Panc1 (cell line): ENCODE data around the gene PAXIP1. TPM values are rescaled to one million over a fixed set of nuclear protein-coding genes. Genes with fewer than 3 reads are reported as not detected.

ENCODE experiments used
- ATAC-seq: fragments of 200-7000 bp; cut with Tn5 transposase; 2 replicates; pipeline ENCODE4 v1.9.1; 2020; ENCODE audit warnings: mild to moderate bottlenecking, moderate library complexity
- BruUV-seq: library from RNA; stranded (reverse); fragments of 400-500 nt; replicated peaks from 2 replicates; lab custom pipeline; 2021; lab: Mats Ljungman, UMichigan
- CTCF ChIA-PET: fragments of 300-600 bp; sonication (Branson Sonifier 250); formaldehyde crosslinking; loops from one replicate; lab custom pipeline; 2022; ENCODE audit warnings: antibody characterized with exemption; lab: Charles Lee
- POLR2A ChIA-PET: fragments of 300-600 bp; sonication (Branson Sonifier 250); formaldehyde crosslinking; loops from one replicate; lab custom pipeline; 2022; ENCODE audit warnings: antibody characterized with exemption; lab: Charles Lee
- DNase-seq: peaks from one replicate; pipeline ENCODE4 v3.0.0-alpha.2; 2010; ENCODE audit warnings: low read depth, low spot score
- H3K27ac ChIP-seq: 2 replicates; pipeline ENCODE4 v1.5.1; 2011; ENCODE audit warnings: mild to moderate bottlenecking, low read length, inconsistent platforms
- H3K27me3 ChIP-seq: fragments of 200-500 bp; sonication (Bioruptor generic); 2 replicates; pipeline ENCODE4 v1.6.0; 2014; ENCODE audit warnings: low read length, inconsistent platforms; ENCODE audit not compliant: control insufficient read depth, insufficient read depth
- H3K36me3 ChIP-seq: fragments of 200-500 bp; sonication (Bioruptor generic); 2 replicates; pipeline ENCODE4 v1.5.1; 2014; ENCODE audit warnings: inconsistent platforms, mild to moderate bottlenecking, low read length, moderate library complexity; ENCODE audit not compliant: control insufficient read depth, insufficient read depth
- H3K4me1 ChIP-seq: 2 replicates; pipeline ENCODE4 v1.5.1; 2011; ENCODE audit warnings: inconsistent platforms, mild to moderate bottlenecking, low read length, moderate library complexity; ENCODE audit not compliant: control insufficient read depth, insufficient read depth
- H3K4me3 ChIP-seq, 2 experiments: 2 replicates each; pipeline ENCODE4 v1.5.1; 2011 to 2012; ENCODE audit warnings: low read depth in 2 of 2, low read length in 2 of 2, mild to moderate bottlenecking in 2 of 2, inconsistent platforms in 1 of 2, moderate library complexity in 1 of 2
- H3K9me3 ChIP-seq: fragments of 200-500 bp; sonication (Bioruptor generic); 2 replicates; pipeline ENCODE4 v1.5.1; 2014; ENCODE audit warnings: low read depth, mild to moderate bottlenecking, inconsistent platforms, low read length, moderate library complexity; ENCODE audit not compliant: control insufficient read depth, insufficient read depth
- POLR2AphosphoS5 ChIP-seq: IDR thresholded peaks from 2 replicates; pipeline ENCODE4 v1.6.1; 2012; ENCODE audit warnings: mild to moderate bottlenecking, low read depth, low read length, moderate library complexity
- SIN3A ChIP-seq: IDR thresholded peaks from 2 replicates; pipeline ENCODE4 v1.6.1; 2012; ENCODE audit warnings: low read depth, mild to moderate bottlenecking, low read length, moderate library complexity, borderline replicate concordance; ENCODE audit not compliant: insufficient read depth
- TCF7L2 ChIP-seq: IDR thresholded peaks from 2 replicates; pipeline ENCODE4 v1.6.1; 2011; ENCODE audit warnings: mild to moderate bottlenecking, low read depth, low read length, inconsistent platforms
- in situ Hi-C: cut with HindIII; loops from 2 replicates; pipeline ENCODE4 v1.10.0; 2016; ENCODE audit warnings: low sequenced_read_pairs, low pct_unique_long_range_greater_than_20kb
- intact Hi-C: fragments of 100-400 bp; cut with micrococcal nuclease; formaldehyde crosslinking; loops from one replicate; pipeline ENCODE4 v1.10.0; 2022; ENCODE audit not compliant: unreplicated experiment
- total RNA-seq: library from RNA; stranded (reverse); gene quantifications from one replicate; pipeline ENCODE4 v1.2.1, GENCODE V29; 2021; ENCODE audit not compliant: unreplicated experiment
- TF ChIP-seq, protein P1 (sequence below): fragments of 450-650 bp; IDR thresholded peaks from 2 replicates; pipeline ENCODE4 v1.5.1; 2017; ENCODE audit warnings: mild to moderate bottlenecking
- TF ChIP-seq, protein P2 (sequence below), 2 experiments: IDR thresholded peaks; 2 replicates each; pipeline ENCODE4 v1.6.1; 2011 to 2012; ENCODE audit warnings: low read depth in 2 of 2, control low read depth in 1 of 2, low read length in 1 of 2, mild to moderate bottlenecking in 1 of 2, moderate library complexity in 1 of 2; ENCODE audit not compliant: insufficient read depth in 1 of 2

Gene PAXIP1
- total RNA-seq, 1 experiment from 2014 or later: 27.3 TPM

- DNase-seq (no peak), ATAC-seq (no peak)
- in situ Hi-C loops: no loop called here
- no peak overlapping the region for H3K27ac ChIP-seq
- no peaks in the 10 kb centered on the region for H3K9me3 ChIP-seq
- no peaks in the 10 kb centered on the region for H3K4me1 ChIP-seq
- H3K4me3 ChIP-seq: no peak overlapping the region
- TF ChIP-seq, protein P1, sequence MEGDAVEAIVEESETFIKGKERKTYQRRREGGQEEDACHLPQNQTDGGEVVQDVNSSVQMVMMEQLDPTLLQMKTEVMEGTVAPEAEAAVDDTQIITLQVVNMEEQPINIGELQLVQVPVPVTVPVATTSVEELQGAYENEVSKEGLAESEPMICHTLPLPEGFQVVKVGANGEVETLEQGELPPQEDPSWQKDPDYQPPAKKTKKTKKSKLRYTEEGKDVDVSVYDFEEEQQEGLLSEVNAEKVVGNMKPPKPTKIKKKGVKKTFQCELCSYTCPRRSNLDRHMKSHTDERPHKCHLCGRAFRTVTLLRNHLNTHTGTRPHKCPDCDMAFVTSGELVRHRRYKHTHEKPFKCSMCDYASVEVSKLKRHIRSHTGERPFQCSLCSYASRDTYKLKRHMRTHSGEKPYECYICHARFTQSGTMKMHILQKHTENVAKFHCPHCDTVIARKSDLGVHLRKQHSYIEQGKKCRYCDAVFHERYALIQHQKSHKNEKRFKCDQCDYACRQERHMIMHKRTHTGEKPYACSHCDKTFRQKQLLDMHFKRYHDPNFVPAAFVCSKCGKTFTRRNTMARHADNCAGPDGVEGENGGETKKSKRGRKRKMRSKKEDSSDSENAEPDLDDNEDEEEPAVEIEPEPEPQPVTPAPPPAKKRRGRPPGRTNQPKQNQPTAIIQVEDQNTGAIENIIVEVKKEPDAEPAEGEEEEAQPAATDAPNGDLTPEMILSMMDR: no peak
- TF ChIP-seq POLR2AphosphoS5 (no peak), SIN3A (no peak), TCF7L2 (no peak)
- TF ChIP-seq, protein P2, sequence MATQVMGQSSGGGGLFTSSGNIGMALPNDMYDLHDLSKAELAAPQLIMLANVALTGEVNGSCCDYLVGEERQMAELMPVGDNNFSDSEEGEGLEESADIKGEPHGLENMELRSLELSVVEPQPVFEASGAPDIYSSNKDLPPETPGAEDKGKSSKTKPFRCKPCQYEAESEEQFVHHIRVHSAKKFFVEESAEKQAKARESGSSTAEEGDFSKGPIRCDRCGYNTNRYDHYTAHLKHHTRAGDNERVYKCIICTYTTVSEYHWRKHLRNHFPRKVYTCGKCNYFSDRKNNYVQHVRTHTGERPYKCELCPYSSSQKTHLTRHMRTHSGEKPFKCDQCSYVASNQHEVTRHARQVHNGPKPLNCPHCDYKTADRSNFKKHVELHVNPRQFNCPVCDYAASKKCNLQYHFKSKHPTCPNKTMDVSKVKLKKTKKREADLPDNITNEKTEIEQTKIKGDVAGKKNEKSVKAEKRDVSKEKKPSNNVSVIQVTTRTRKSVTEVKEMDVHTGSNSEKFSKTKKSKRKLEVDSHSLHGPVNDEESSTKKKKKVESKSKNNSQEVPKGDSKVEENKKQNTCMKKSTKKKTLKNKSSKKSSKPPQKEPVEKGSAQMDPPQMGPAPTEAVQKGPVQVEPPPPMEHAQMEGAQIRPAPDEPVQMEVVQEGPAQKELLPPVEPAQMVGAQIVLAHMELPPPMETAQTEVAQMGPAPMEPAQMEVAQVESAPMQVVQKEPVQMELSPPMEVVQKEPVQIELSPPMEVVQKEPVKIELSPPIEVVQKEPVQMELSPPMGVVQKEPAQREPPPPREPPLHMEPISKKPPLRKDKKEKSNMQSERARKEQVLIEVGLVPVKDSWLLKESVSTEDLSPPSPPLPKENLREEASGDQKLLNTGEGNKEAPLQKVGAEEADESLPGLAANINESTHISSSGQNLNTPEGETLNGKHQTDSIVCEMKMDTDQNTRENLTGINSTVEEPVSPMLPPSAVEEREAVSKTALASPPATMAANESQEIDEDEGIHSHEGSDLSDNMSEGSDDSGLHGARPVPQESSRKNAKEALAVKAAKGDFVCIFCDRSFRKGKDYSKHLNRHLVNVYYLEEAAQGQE (IDR thresholded peaks at IDR 0.05; ENCODE audit: insufficient read depth in 1 of 2, low read depth in 2 of 2, low read length in 1 of 2): no peak
- POLR2A ChIA-PET: no interaction called here
- no peaks in the 10 kb centered on the region for H3K27me3 ChIP-seq
- intact Hi-C loops: no loop called here
- H3K36me3 ChIP-seq: no peaks in the 10 kb centered on the region
- CTCF ChIA-PET: no interaction called here
- no TSS peak for BruUV-seq
Observed at GRCh38 chr7:155027879-155028278, 25.0 kb upstream of the PAXIP1 start.

- H3K4me3 ChIP-seq: no peak overlapping the region
- in situ Hi-C loops (no loop called here), intact Hi-C loops (no loop called here)
- ATAC-seq: no peak
- BruUV-seq: no TSS peak
- CTCF ChIA-PET: no interaction called here
- no peaks in the 10 kb centered on the region for H3K9me3 ChIP-seq
- POLR2A ChIA-PET: no interaction called here
- no peaks in the 10 kb centered on the region for H3K4me1 ChIP-seq
- no peak overlapping the region for H3K27ac ChIP-seq
- DNase-seq: no peak
- no peaks in the 10 kb centered on the region for H3K27me3 ChIP-seq
- H3K36me3 ChIP-seq: no peaks in the 10 kb centered on the region
- TF ChIP-seq TCF7L2 (no peak), SIN3A (no peak), POLR2AphosphoS5 (no peak)
- TF ChIP-seq, protein P2 (IDR thresholded peaks at IDR 0.05; ENCODE audit: insufficient read depth in 1 of 2, low read depth in 2 of 2, low read length in 1 of 2): no peak
- TF ChIP-seq, protein P1: no peak
Observed at GRCh38 chr7:155021699-155022145, 18.8 kb upstream of the PAXIP1 start.
